Suprapubic skin (tissue), 4 donors: ENCODE data around the gene GRB14.

Source experiments
- CTCF ChIP-seq, 2 donors: fragments of 200-600 bp in 1 of 2; fragments of 450-650 bp in 1 of 2; sonication (generic) in 1 of 2; IDR thresholded peaks; one replicate each; pipeline ENCODE4 v1.5.1; 2016 to 2019; ENCODE audit warnings: antibody characterized with exemption in 2 of 2, mild to moderate bottlenecking in 1 of 2, moderate library complexity in 1 of 2
- EP300 ChIP-seq: sonication (generic); formaldehyde crosslinking; IDR thresholded peaks from one replicate; pipeline ENCODE4 v1.6.1; 2017; ENCODE audit warnings: antibody characterized with exemption
- POLR2A ChIP-seq, 2 donors: fragments of 450-650 bp; IDR thresholded peaks; one replicate each; pipeline ENCODE4 v1.6.1; 2017; ENCODE audit warnings: antibody characterized with exemption in 2 of 2, mild to moderate bottlenecking in 2 of 2, moderate library complexity in 2 of 2
- POLR2AphosphoS5 ChIP-seq, 3 donors: sonication (generic); formaldehyde crosslinking; IDR thresholded peaks; one replicate each; pipeline ENCODE4 v1.6.1; 2017; ENCODE audit warnings: antibody characterized with exemption in 3 of 3

GRCh38 chr2:164453656-164454305, 167.5 kb downstream of the GRB14 start:
- TF ChIP-seq POLR2A (IDR thresholded peaks at IDR 0.05) (no peak), CTCF (IDR thresholded peaks at IDR 0.05) (no peak), POLR2AphosphoS5 (IDR thresholded peaks at IDR 0.05) (no peak), EP300 (no peak)
